Panc1 (cell line): ENCODE results near the gene ATP1B3. TPM values are rescaled to one million over a fixed set of nuclear protein-coding genes. Genes with fewer than 3 reads are reported as not detected.

Experiments
- ATAC-seq: fragments of 200-7000 bp; cut with Tn5 transposase; 2 replicates; pipeline ENCODE4 v1.9.1; 2020; ENCODE audit warnings: mild to moderate bottlenecking, moderate library complexity
- BruUV-seq: library from RNA; stranded (reverse); fragments of 400-500 nt; replicated peaks from 2 replicates; lab custom pipeline; 2021; lab: Mats Ljungman, UMichigan
- CTCF ChIA-PET: fragments of 300-600 bp; sonication (Branson Sonifier 250); formaldehyde crosslinking; loops from one replicate; lab custom pipeline; 2022; ENCODE audit warnings: antibody characterized with exemption; lab: Charles Lee
- POLR2A ChIA-PET: fragments of 300-600 bp; sonication (Branson Sonifier 250); formaldehyde crosslinking; loops from one replicate; lab custom pipeline; 2022; ENCODE audit warnings: antibody characterized with exemption; lab: Charles Lee
- DNase-seq: peaks from one replicate; pipeline ENCODE4 v3.0.0-alpha.2; 2010; ENCODE audit warnings: low read depth, low spot score
- H3K27ac ChIP-seq: 2 replicates; pipeline ENCODE4 v1.5.1; 2011; ENCODE audit warnings: mild to moderate bottlenecking, low read length, inconsistent platforms
- H3K27me3 ChIP-seq: fragments of 200-500 bp; sonication (Bioruptor generic); 2 replicates; pipeline ENCODE4 v1.6.0; 2014; ENCODE audit warnings: low read length, inconsistent platforms; ENCODE audit not compliant: control insufficient read depth, insufficient read depth
- H3K36me3 ChIP-seq: fragments of 200-500 bp; sonication (Bioruptor generic); 2 replicates; pipeline ENCODE4 v1.5.1; 2014; ENCODE audit warnings: inconsistent platforms, mild to moderate bottlenecking, low read length, moderate library complexity; ENCODE audit not compliant: control insufficient read depth, insufficient read depth
- H3K4me1 ChIP-seq: 2 replicates; pipeline ENCODE4 v1.5.1; 2011; ENCODE audit warnings: inconsistent platforms, mild to moderate bottlenecking, low read length, moderate library complexity; ENCODE audit not compliant: control insufficient read depth, insufficient read depth
- H3K4me3 ChIP-seq, 2 experiments: 2 replicates each; pipeline ENCODE4 v1.5.1; 2011 to 2012; ENCODE audit warnings: low read depth in 2 of 2, low read length in 2 of 2, mild to moderate bottlenecking in 2 of 2, inconsistent platforms in 1 of 2, moderate library complexity in 1 of 2
- H3K9me3 ChIP-seq: fragments of 200-500 bp; sonication (Bioruptor generic); 2 replicates; pipeline ENCODE4 v1.5.1; 2014; ENCODE audit warnings: low read depth, mild to moderate bottlenecking, inconsistent platforms, low read length, moderate library complexity; ENCODE audit not compliant: control insufficient read depth, insufficient read depth
- POLR2AphosphoS5 ChIP-seq: IDR thresholded peaks from 2 replicates; pipeline ENCODE4 v1.6.1; 2012; ENCODE audit warnings: mild to moderate bottlenecking, low read depth, low read length, moderate library complexity
- SIN3A ChIP-seq: IDR thresholded peaks from 2 replicates; pipeline ENCODE4 v1.6.1; 2012; ENCODE audit warnings: low read depth, mild to moderate bottlenecking, low read length, moderate library complexity, borderline replicate concordance; ENCODE audit not compliant: insufficient read depth
- TCF7L2 ChIP-seq: IDR thresholded peaks from 2 replicates; pipeline ENCODE4 v1.6.1; 2011; ENCODE audit warnings: mild to moderate bottlenecking, low read depth, low read length, inconsistent platforms
- in situ Hi-C: cut with HindIII; loops from 2 replicates; pipeline ENCODE4 v1.10.0; 2016; ENCODE audit warnings: low sequenced_read_pairs, low pct_unique_long_range_greater_than_20kb
- intact Hi-C: fragments of 100-400 bp; cut with micrococcal nuclease; formaldehyde crosslinking; loops from one replicate; pipeline ENCODE4 v1.10.0; 2022; ENCODE audit not compliant: unreplicated experiment
- total RNA-seq: library from RNA; stranded (reverse); gene quantifications from one replicate; pipeline ENCODE4 v1.2.1, GENCODE V29; 2021; ENCODE audit not compliant: unreplicated experiment
- TF ChIP-seq, protein P1 (sequence below): fragments of 450-650 bp; IDR thresholded peaks from 2 replicates; pipeline ENCODE4 v1.5.1; 2017; ENCODE audit warnings: mild to moderate bottlenecking
- TF ChIP-seq, protein P2 (sequence below), 2 experiments: IDR thresholded peaks; 2 replicates each; pipeline ENCODE4 v1.6.1; 2011 to 2012; ENCODE audit warnings: low read depth in 2 of 2, control low read depth in 1 of 2, low read length in 1 of 2, mild to moderate bottlenecking in 1 of 2, moderate library complexity in 1 of 2; ENCODE audit not compliant: insufficient read depth in 1 of 2

The ATP1B3 gene
- total RNA-seq, 1 experiment from 2014 or later, result 201 TPM

DNA sequence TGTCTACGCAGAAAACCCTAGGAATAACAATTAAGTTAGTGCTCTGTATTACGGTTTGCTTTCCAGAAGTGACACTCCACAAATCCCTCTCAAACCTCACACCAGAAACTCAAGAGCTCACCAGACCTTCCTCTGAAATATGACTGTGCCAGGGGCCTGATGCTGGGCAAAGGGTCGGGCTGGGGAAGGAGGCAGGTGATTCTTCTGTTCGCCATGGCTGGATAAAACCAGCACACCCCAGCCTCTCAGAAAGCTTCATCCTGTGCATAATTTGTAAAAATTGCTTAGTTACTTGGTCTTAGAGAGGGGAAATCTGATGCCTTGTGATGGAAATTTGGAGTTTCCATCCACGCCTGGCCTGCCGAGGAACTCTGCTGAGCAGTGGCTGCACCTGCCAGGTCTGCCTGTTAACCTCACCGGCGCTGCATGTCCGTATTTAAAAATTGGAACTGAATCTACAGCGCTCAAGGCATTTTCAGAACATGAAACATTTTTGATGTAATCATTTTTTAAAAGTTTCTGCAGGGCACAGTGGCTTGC is 22.7 kb upstream of the ATP1B3 start:
- H3K27ac ChIP-seq, result no peak overlapping the region
- in situ Hi-C loops (no loop called here), intact Hi-C loops (no loop called here)
- no peaks in the 10 kb centered on the region for H3K4me1 ChIP-seq
- no peaks in the 10 kb centered on the region for H3K9me3 ChIP-seq
- H3K36me3 ChIP-seq, result no peaks in the 10 kb centered on the region
- CTCF ChIA-PET, result no interaction called here
- 0 out of 2 replicates have a peak, but pooled peaks cover 2% of the 10 kb centered on the region for H3K27me3 ChIP-seq
- POLR2A ChIA-PET, result no interaction called here
- TF ChIP-seq POLR2AphosphoS5 (no peak), TCF7L2 (no peak), SIN3A (no peak)
- TF ChIP-seq, protein P1, sequence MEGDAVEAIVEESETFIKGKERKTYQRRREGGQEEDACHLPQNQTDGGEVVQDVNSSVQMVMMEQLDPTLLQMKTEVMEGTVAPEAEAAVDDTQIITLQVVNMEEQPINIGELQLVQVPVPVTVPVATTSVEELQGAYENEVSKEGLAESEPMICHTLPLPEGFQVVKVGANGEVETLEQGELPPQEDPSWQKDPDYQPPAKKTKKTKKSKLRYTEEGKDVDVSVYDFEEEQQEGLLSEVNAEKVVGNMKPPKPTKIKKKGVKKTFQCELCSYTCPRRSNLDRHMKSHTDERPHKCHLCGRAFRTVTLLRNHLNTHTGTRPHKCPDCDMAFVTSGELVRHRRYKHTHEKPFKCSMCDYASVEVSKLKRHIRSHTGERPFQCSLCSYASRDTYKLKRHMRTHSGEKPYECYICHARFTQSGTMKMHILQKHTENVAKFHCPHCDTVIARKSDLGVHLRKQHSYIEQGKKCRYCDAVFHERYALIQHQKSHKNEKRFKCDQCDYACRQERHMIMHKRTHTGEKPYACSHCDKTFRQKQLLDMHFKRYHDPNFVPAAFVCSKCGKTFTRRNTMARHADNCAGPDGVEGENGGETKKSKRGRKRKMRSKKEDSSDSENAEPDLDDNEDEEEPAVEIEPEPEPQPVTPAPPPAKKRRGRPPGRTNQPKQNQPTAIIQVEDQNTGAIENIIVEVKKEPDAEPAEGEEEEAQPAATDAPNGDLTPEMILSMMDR, result no peak
- TF ChIP-seq, protein P2, sequence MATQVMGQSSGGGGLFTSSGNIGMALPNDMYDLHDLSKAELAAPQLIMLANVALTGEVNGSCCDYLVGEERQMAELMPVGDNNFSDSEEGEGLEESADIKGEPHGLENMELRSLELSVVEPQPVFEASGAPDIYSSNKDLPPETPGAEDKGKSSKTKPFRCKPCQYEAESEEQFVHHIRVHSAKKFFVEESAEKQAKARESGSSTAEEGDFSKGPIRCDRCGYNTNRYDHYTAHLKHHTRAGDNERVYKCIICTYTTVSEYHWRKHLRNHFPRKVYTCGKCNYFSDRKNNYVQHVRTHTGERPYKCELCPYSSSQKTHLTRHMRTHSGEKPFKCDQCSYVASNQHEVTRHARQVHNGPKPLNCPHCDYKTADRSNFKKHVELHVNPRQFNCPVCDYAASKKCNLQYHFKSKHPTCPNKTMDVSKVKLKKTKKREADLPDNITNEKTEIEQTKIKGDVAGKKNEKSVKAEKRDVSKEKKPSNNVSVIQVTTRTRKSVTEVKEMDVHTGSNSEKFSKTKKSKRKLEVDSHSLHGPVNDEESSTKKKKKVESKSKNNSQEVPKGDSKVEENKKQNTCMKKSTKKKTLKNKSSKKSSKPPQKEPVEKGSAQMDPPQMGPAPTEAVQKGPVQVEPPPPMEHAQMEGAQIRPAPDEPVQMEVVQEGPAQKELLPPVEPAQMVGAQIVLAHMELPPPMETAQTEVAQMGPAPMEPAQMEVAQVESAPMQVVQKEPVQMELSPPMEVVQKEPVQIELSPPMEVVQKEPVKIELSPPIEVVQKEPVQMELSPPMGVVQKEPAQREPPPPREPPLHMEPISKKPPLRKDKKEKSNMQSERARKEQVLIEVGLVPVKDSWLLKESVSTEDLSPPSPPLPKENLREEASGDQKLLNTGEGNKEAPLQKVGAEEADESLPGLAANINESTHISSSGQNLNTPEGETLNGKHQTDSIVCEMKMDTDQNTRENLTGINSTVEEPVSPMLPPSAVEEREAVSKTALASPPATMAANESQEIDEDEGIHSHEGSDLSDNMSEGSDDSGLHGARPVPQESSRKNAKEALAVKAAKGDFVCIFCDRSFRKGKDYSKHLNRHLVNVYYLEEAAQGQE (IDR thresholded peaks at IDR 0.05; ENCODE audit: insufficient read depth in 1 of 2, low read depth in 2 of 2, low read length in 1 of 2), result no peak
- no peak for ATAC-seq
- H3K4me3 ChIP-seq, result no peak overlapping the region
- DNase-seq, result no peak
- BruUV-seq, result no TSS peak

DNA sequence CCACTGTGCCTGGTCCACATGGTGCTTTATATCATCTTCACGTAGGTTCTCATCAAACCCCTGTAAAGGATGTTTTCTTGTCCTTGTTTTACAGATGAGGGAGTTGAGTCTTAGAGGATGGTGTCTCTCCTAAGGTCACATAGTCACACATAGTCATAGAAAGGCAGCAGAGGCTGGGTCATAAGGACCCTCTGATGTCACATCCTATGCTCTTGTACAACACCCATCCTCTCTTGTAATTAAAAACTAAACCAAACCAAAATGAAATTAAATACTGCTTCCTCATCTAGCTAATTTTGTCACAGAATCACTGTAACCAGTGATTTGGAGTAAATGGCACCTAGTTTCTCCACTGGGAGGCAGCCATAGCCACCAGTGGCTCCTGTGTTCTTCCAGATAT is 21.8 kb upstream of the ATP1B3 start:
- in situ Hi-C loops (no loop called here), intact Hi-C loops (no loop called here)
- ATAC-seq (no peak), DNase-seq (no peak)
- no peaks in the 10 kb centered on the region for H3K9me3 ChIP-seq
- ChIA-PET POLR2A (no interaction called here), CTCF (no interaction called here)
- no TSS peak for BruUV-seq
- no peak overlapping the region for H3K27ac ChIP-seq
- H3K4me3 ChIP-seq, result no peak overlapping the region
- H3K4me1 ChIP-seq, result no peaks in the 10 kb centered on the region
- TF ChIP-seq, protein P1, result no peak
- no peak for TF ChIP-seq TCF7L2
- no peak for TF ChIP-seq SIN3A
- TF ChIP-seq, protein P2 (IDR thresholded peaks at IDR 0.05; ENCODE audit: insufficient read depth in 1 of 2, low read depth in 2 of 2, low read length in 1 of 2), result no peak
- no peak for TF ChIP-seq POLR2AphosphoS5
- H3K36me3 ChIP-seq, result no peaks in the 10 kb centered on the region
- 0 out of 2 replicates have a peak, but pooled peaks cover 2% of the 10 kb centered on the region for H3K27me3 ChIP-seq
